Right renal cortex interstitium (tissue), 3 donors: Measurements from ENCODE around the gene PSIP1. TPM values are rescaled to one million over a fixed set of nuclear protein-coding genes. Genes with fewer than 3 reads are reported as not detected.
A peak's percentile ranks its signal among the peaks of the same experiment; 100 is the strongest.

Source experiments
- DNase-seq, 3 donors: peaks; one replicate each; pipeline ENCODE4 v3.0.0-alpha.2; 2013; ENCODE audit warnings: low read depth in 3 of 3, low spot score in 2 of 3
- polyA plus RNA-seq, 3 donors: library from polyadenylated mRNA; unstranded; fragments of 120-200 nt; gene quantifications; one replicate each; pipeline ENCODE4 v1.2.1, GENCODE V29; 2013; ENCODE audit not compliant: insufficient read length in 3 of 3

PSIP1 gene
- polyA plus RNA-seq, 3 donors: 205 to 252 (median 224) TPM

- DNase-seq: peak in 1 of 3 donors; percentile 39
Measured at GRCh38 chr9:15509931-15510788, 610 bp downstream of the PSIP1 start.

DNA sequence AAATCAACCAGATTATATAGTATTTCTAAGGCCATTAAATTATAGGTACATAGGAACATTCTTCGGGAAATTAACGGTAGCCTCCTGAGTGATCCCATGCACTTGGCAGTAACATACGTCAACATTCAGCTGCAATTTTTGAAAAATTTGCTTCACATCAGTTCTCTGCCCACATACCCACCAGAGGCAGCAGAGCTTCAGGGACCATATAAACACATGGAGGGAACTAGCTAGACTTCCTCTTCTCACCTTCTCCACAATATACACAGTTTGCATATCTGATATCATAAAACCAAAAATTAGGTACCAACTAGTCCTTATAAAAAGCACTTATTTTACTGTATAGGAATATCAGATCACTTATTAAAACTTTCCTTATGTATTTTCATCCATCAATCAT, 4.8 kb downstream of the PSIP1 start:
- DNase-seq: no peak

- DNase-seq: no peak
Measured at GRCh38 chr9:15501803-15502202, 9.0 kb downstream of the PSIP1 start.

DNA sequence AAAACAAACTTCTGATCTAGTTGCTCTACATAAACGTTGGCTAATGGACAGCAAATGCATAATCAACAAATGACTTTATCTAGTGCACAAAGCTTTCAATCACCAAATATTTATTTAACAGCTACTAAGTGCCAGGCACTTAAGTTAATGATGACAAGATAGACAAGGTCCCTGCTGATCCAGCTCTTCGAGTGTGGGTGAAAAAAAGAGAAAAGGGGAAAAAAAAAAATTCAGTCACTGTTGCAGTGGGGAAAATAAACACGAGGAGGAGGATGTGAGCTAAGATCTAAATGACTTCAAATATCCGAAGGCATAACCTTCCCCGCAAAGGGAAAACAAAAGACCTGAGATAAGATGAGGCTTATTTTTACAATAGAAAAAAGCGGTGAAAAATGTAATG, 9.6 kb downstream of the PSIP1 start:
- DNase-seq: no peak

DNA sequence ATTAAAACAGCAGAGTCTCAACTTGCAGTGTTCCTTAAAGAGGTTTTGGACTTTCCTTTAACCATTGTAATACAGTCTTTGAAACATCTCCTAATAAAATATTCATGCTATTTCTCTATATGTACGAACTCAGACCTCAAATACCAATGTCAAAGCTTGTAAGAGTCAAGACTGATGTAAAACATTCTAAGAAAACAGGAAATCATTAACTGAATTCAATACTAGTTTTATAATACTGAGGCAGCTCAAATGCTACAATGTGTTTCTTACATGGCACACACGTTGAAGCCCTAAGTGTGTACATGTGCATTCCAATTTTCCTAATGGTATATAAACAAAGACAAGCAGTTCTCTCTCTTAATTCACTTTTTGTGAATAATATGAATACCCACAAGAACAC, 11.6 kb downstream of the PSIP1 start:
- no peak for DNase-seq

- no peak for DNase-seq
Measured at GRCh38 chr9:15498246-15498995, 12.3 kb downstream of the PSIP1 start.

GRCh38 chr9:15492485-15493150, 18.2 kb downstream of the PSIP1 start:
- DNase-seq: no peak

DNA sequence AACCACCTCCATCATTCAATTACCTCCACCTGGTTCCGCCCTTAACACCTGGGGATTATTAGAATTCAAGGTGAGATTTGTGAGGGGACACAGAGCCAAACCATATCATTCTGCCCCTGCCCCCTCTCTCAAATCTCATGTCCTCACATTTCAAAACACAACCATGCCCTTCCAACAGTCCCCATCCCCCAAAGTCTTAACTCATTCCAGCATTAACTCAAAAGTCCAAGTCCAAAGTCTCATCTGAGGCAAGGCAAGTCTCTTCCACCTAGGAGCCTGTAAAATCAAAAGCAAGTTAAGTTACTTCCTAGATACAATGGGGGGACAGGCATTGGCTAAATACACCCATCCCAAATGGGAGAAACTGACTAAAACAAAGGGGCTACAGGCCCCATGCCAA, 18.8 kb downstream of the PSIP1 start:
- DNase-seq: no peak

- DNase-seq: no peak
Measured at GRCh38 chr9:15485836-15486666, 24.7 kb downstream of the PSIP1 start.

GRCh38 chr9:15484802-15485201, 26.0 kb downstream of the PSIP1 start:
- no peak for DNase-seq

- DNase-seq: no peak
Measured at GRCh38 chr9:15482146-15482545, 28.6 kb downstream of the PSIP1 start.

GRCh38 chr9:15480028-15480427, 30.7 kb downstream of the PSIP1 start:
- DNase-seq: no peak

- no peak for DNase-seq
Measured at GRCh38 chr9:15475923-15476536, 34.7 kb downstream of the PSIP1 start.

DNA sequence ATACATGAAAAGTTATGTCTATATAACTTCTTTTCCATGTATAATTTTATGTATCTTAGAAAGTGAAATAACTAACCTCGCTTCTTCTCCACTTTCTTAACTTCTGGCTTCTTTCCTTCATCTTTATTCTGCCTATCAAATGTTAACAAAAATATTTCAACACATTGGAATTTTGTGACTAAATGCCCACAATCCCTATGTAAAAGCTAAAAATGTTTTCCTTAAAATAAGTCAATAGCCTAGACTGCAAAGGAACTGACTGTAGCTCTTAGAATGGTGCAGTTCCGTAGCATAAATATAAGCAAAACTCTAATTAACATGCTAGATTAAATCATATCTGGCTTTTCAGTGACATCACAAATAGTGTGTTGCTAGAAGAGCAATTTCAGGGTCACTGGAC, 40.9 kb downstream of the PSIP1 start:
- DNase-seq: no peak

- no peak for DNase-seq
Measured at GRCh38 chr9:15469406-15469805, 41.4 kb downstream of the PSIP1 start.

DNA sequence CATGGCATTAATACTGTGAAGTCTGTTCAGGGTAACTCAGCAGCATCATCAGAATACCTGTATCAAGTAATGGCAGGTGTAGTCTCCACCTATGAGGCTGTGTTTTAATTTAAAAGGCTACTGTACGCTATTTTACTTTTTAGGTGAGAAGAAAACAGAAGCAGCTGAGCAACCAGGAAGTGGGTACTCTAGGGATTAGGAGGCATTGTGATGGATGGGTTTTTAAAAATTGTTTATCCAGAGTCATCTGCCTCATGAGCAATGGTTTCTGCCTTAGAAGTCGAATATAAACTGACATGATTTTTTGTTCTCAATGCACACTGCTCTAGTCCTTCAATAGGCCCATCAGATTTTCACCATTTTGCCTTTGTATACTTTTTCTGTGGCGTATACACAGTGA, 42.6 kb downstream of the PSIP1 start:
- DNase-seq: no peak

DNA sequence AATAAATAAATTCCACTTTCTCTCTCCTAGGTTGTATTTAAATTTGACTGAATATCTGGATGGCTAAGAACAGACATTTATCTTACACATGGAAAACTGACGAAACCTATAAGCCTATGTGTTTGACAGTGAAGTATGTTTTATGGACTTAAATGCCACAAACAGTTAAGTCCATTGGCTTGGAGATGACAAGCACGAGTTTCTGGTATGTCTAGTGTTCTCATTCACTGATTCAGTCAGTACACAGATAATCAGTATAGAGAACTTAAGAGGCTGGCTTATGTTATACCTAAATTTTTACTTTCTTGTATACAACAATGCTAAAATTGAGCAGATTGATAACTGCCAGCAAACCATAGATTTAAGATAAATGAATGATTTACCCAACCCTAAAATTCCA, 49.2 kb downstream of the PSIP1 start:
- no peak for DNase-seq

- DNase-seq: no peak
Measured at GRCh38 chr9:15461056-15461455, 49.7 kb downstream of the PSIP1 start.

- no peak for DNase-seq
Measured at GRCh38 chr9:15453956-15454355, 56.8 kb downstream of the PSIP1 start.

DNA sequence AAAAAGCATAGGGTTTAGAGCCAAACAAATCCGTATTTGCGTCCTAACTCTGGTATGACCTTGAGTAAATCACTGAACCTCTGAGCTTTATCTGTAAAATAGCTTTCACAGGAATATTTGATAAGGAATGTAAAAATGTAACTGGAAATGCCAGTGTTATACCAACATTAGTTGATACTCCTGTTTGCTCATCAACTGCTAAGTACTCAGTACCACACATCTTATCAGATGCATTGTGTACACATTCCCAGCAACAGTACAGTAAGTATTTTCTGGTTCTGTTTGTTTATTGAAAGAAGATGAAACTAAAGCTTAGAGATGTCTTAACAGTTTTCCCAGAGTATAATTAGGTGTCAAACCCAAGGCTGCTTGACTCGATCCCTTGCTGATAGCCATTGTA, 66.6 kb downstream of the PSIP1 start:
- DNase-seq: no peak
